ENCODE measurements around the gene ERAL1. TPM values are rescaled to one million over a fixed set of nuclear protein-coding genes. Genes with fewer than 3 reads are reported as not detected.

ERAL1 gene
- total RNA-seq (2012; rRNA removed) (25.8 and 34.1 TPM in 2 replicates), polyA plus RNA-seq (2012; rRNA removed) (62.3 and 71.3 TPM in 2 replicates), Bru-seq, nascent RNA (percentile 53 among the genes with signal in this experiment), BruChase-seq, experiment 1, labeled RNA remaining after a 6-hour chase (percentile 68 among the genes with signal in this experiment), BruChase-seq, experiment 2, labeled RNA remaining after a 2-hour chase (percentile 64 among the genes with signal in this experiment)
- 66.0 and 115 TPM in 2 replicates for polyA plus RNA-seq (2012; cell fraction: cytosol; rRNA removed)
- polyA plus RNA-seq (2012; cell fraction: nucleus; rRNA removed; ENCODE audit: low replicate concordance): 53.6 and 107 TPM in 2 replicates
- long read RNA-seq, transcript ERAL1-201 (10 exons, 1,925 nt): major isoform, 41 of 55 reads
- long read RNA-seq, partial matches to known transcripts: 2 of 55 reads
- long read RNA-seq, other reads (novel, unspliced or antisense): 11 of 55 reads

DNA sequence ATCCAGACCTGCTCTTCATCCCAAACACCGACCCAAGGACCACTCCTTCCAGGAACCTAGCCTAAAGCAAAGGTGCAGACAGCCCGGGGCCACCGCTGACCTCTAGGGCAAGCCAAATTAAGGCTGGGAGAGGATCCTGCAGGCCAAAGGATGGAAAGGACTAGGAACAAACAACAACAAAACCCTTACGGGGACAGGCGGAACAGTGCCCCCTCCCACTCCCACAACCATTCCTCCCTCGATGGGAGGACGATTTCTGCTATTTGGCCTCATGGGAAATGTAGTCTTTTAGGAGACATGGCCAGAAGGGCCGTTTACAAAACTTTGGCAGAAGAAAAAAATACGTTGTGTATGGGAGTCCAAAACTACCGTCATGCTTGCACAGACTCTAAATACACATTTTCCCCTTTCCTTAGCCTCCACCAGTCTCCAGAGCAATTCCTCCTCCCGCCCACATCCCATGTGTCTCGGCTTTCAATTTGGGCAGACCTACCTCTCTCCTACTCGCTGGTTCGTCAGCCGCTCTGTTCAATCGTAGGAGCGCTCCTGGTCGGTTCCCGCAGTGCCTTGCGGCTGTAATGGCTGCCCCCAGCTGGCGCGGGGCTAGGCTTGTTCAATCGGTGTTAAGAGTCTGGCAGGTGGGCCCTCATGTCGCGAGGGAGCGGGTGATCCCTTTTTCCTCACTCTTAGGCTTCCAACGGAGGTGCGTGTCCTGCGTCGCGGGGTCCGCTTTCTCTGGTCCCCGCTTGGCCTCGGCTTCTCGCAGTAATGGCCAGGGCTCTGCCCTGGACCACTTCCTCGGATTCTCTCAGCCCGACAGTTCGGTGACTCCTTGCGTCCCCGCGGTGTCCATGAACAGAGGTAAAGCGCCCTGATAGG lies at the start of gene ERAL1:
Gene ERAL1, plus strand, starts transcription at position 560 of the 879 bp plus-strand sequence. Its CDS starts 19 bp downstream, at position 579.
- POLR2A ChIA-PET (ENCODE audit: unreplicated experiment): no interaction called here
- TF ChIP-seq RFX5 (IDR thresholded peaks at IDR 0.05; ENCODE audit: low read depth, low read length): no peak
- TF ChIP-seq CEBPB (IDR thresholded peaks at IDR 0.05; ENCODE audit: low read depth, low read length): no peak
- TF ChIP-seq CHD1 (IDR thresholded peaks at IDR 0.05; ENCODE audit: low read depth, low read length): no peak
- no peak for TF ChIP-seq CTCF (conservative IDR thresholded peaks at IDR 0.05; ENCODE audit: low read depth, low read length)
- TF ChIP-seq BHLHE40 (IDR thresholded peaks at IDR 0.05; ENCODE audit: low read depth, low read length): no peak
- no peak for TF ChIP-seq MAFK (IDR thresholded peaks at IDR 0.05; ENCODE audit: low read depth, low read length)
- peak; percentile 23 for TF ChIP-seq RAD21 (IDR thresholded peaks at IDR 0.05; ENCODE audit: low read length)
- TF ChIP-seq FOS (IDR thresholded peaks at IDR 0.05; ENCODE audit: low read depth, low read length): no peak
- TF ChIP-seq SMC3 (IDR thresholded peaks at IDR 0.05; ENCODE audit: low read depth, low read length): no peak
- TF ChIP-seq POLR2A (IDR thresholded peaks at IDR 0.05; ENCODE audit: low read depth, low read length): peak; percentile 86
- TF ChIP-seq MAZ (IDR thresholded peaks at IDR 0.05; ENCODE audit: borderline replicate concordance, low read depth, low read length): peak; percentile 53; the same call in 1 of the 2 replicates
- TF ChIP-seq, protein P1, sequence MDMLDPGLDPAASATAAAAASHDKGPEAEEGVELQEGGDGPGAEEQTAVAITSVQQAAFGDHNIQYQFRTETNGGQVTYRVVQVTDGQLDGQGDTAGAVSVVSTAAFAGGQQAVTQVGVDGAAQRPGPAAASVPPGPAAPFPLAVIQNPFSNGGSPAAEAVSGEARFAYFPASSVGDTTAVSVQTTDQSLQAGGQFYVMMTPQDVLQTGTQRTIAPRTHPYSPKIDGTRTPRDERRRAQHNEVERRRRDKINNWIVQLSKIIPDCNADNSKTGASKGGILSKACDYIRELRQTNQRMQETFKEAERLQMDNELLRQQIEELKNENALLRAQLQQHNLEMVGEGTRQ (IDR thresholded peaks at IDR 0.05; ENCODE audit: low read depth, low read length): 0 out of 2 replicates have a peak, but pooled peaks have one; percentile 15
- no peak for TF ChIP-seq NFE2L2 (IDR thresholded peaks at IDR 0.05; ENCODE audit: low read depth, low read length)
- TF ChIP-seq MXI1 (IDR thresholded peaks at IDR 0.05; ENCODE audit: borderline replicate concordance, low read depth, low read length): peak; percentile 93

More for the DNA sequence above, at the start of gene ERAL1:
- Histone ChIP-seq H4K20me1 (ENCODE audit: insufficient read depth, low read length) (no peaks in the 10 kb centered on the region), H2AFZ (replicated peaks; ENCODE audit: low read length, poor library complexity) (peak within 1 kb of the TSS; percentile 90), H3K14ac (replicated peaks; ENCODE audit: low read depth, low read length) (peak within 1 kb of the TSS; percentile 86), H3K9me3 (ENCODE audit: control insufficient read depth, insufficient read depth, low read length) (no peaks in the 10 kb centered on the region), H3K4me3 (ENCODE audit: insufficient read depth, low read depth, low read length) (peak within 1 kb of the TSS; percentile 84), H4K5ac (ENCODE audit: low read depth, low read length) (peak within 1 kb of the TSS; percentile 96), H3K27me3 (ENCODE audit: control insufficient read depth, insufficient read depth, low read length) (no peaks in the 10 kb centered on the region), H3K4ac (ENCODE audit: low read depth, low read length) (peak within 1 kb of the TSS; percentile 95), H3K56ac (ENCODE audit: extremely low read depth, insufficient read depth, low read length) (peak within 1 kb of the TSS; percentile 53; the same call in 1 of the 2 replicates), H3K9me1 (ENCODE audit: insufficient read depth, low read length) (peaks cover 4% of the 10 kb centered on the region; the same call in 1 of the 2 replicates), H3K36me3 (ENCODE audit: control insufficient read depth, insufficient read depth, low read length) (peaks cover 18% of the 10 kb centered on the region), H3K4me1 (ENCODE audit: control insufficient read depth, insufficient read depth, low read length) (no peaks in the 10 kb centered on the region), H2BK20ac (ENCODE audit: low read depth, low read length) (peak within 1 kb of the TSS; percentile 63; the same call in 1 of the 2 replicates), H2BK5ac (ENCODE audit: low read depth, low read length, poor library complexity, severe bottlenecking) (peak within 1 kb of the TSS; percentile 59), H3K4me2 (ENCODE audit: low read depth, low read length) (peak within 1 kb of the TSS; percentile 98), H3K79me1 (ENCODE audit: low read depth in 1 of 2, low read length in 2 of 2) (peaks cover 15 to 16% of the 10 kb centered on the region in 2 experiments), H4K91ac (ENCODE audit: insufficient read depth, low read depth, low read length) (peak within 1 kb of the TSS; percentile 92), H2BK120ac (ENCODE audit: low read depth, low read length) (peak within 1 kb of the TSS; percentile 85), H3K27ac (ENCODE audit: insufficient read depth, low read length) (peak within 1 kb of the TSS; percentile 84), H3K9ac (ENCODE audit: low read depth, low read length) (peak within 1 kb of the TSS; percentile 91), H2BK15ac (ENCODE audit: low read depth, low read length) (peak within 1 kb of the TSS; percentile 64; the same call in 2 of the 3 replicates), H3K18ac (ENCODE audit: low read depth, low read length) (peak within 1 kb of the TSS; percentile 49), H2AK5ac (ENCODE audit: low read depth, low read length) (peak within 1 kb of the TSS; percentile 59), H4K8ac (ENCODE audit: low read depth in 2 of 2, low read length in 2 of 2) (peak within 1 kb of the TSS; percentile 92 to 99), H2AK9ac (replicated peaks; ENCODE audit: low read depth, low read length, poor library complexity) (peak within 1 kb of the TSS; percentile 89), H3K23ac (ENCODE audit: low read depth, low read length) (peak within 1 kb of the TSS; percentile 93)
- dilution Hi-C loops (cut with HindIII; ENCODE audit: low sequenced_read_pairs, unreplicated experiment) (no loop called here), in situ Hi-C loops (cut with MboI; ENCODE audit: low sequenced_read_pairs) (no loop called here), intact Hi-C loops (cut with micrococcal nuclease) (loop anchor here (5.0 kb wide), 1 partner anchor 92 kb away; no protein-coding TSS in a partner anchor)
- BruUV-seq (replicated peaks): no TSS peak
- CTCF ChIA-PET: no interaction called here
- DNase-seq (peak; percentile 86), ATAC-seq (ENCODE audit: low read depth) (peak; percentile 100)
- 2% methylated on average over 14 of the region's 42 CpGs; no CpG with 5 or more reads in 1 of the 2 experiments for WGBS, 2 experiments (ENCODE audit: extremely low coverage in 2 of 2, insufficient read length in 1 of 2)
